Activated CD8-positive, alpha-beta memory T cell treated with anti-CD3 and anti-CD28 coated beads, Interleukin-2, amount 50 U/mL, for 1 hour (primary cell): ENCODE measurements around the gene DPEP1.

ENCODE experiments used
- DNase-seq: peaks from one replicate; pipeline ENCODE4 v3.0.0-alpha.2; 2020; ENCODE audit errors: extremely low read depth

Gene DPEP1

GRCh38 chr16:89686520-89687091 is 73.2 kb downstream of the DPEP1 start, which contains the start of gene CDK10:
Gene CDK10, plus strand, starts transcription at chr16:89686689. Its CDS starts 22 bp downstream, at chr16:89686711.
- peak; percentile 43 for DNase-seq

GRCh38 chr16:89687092-89687940 is 73.9 kb downstream of the DPEP1 start:
- no peak for DNase-seq
